Measurements from ENCODE around the gene MBOAT1.
"Not testable (repeated sequence)": the region's sequence is repeated elsewhere in the genome, so short reads cannot be mapped to it uniquely, and the experiment has no call there.

Gene MBOAT1

GRCh38 chr6:20202324-20202658 lies 10.0 kb downstream of the MBOAT1 start:
- DNase-seq: no peak

GRCh38 chr6:20200761-20201630 lies 11.3 kb downstream of the MBOAT1 start:
- DNase-seq: no peak

- no peak for DNase-seq
Observed at GRCh38 chr6:20198775-20199174, 13.5 kb downstream of the MBOAT1 start.

- no peak for DNase-seq
Observed at GRCh38 chr6:20198156-20198774, 14.0 kb downstream of the MBOAT1 start.

- DNase-seq: no peak
Observed at GRCh38 chr6:20197251-20197650, 15.0 kb downstream of the MBOAT1 start.

- no peak for DNase-seq
Observed at GRCh38 chr6:20192625-20193024, 19.6 kb downstream of the MBOAT1 start.

GRCh38 chr6:20191992-20192391 lies 20.3 kb downstream of the MBOAT1 start:
- no peak for DNase-seq

- DNase-seq: no peak
Observed at GRCh38 chr6:20188630-20189075, 23.6 kb downstream of the MBOAT1 start.

GRCh38 chr6:20186981-20187380 lies 25.3 kb downstream of the MBOAT1 start:
- no peak for DNase-seq

- DNase-seq: no peak
Observed at GRCh38 chr6:20183706-20184105, 28.6 kb downstream of the MBOAT1 start.

GRCh38 chr6:20182926-20183521 lies 29.2 kb downstream of the MBOAT1 start:
- DNase-seq: no peak

- DNase-seq: no peak
Observed at GRCh38 chr6:20182069-20182468, 30.2 kb downstream of the MBOAT1 start.

GRCh38 chr6:20180935-20181334 lies 31.3 kb downstream of the MBOAT1 start:
- DNase-seq: no peak

- not testable (repeated sequence) for DNase-seq
Observed at GRCh38 chr6:20179287-20180045, 32.8 kb downstream of the MBOAT1 start.

- no peak for DNase-seq
Observed at GRCh38 chr6:20178327-20178726, 33.9 kb downstream of the MBOAT1 start.

- no peak for DNase-seq
Observed at GRCh38 chr6:20175810-20176410, 36.4 kb downstream of the MBOAT1 start.

GRCh38 chr6:20173833-20174792 lies 38.2 kb downstream of the MBOAT1 start:
- DNase-seq: no peak

- DNase-seq: no peak
Observed at GRCh38 chr6:20172842-20173456, 39.3 kb downstream of the MBOAT1 start.

GRCh38 chr6:20170455-20171148 lies 41.7 kb downstream of the MBOAT1 start:
- DNase-seq: no peak

GRCh38 chr6:20169786-20170185 lies 42.5 kb downstream of the MBOAT1 start:
- DNase-seq: no peak

Measured in activated CD8-positive, alpha-beta memory T cell treated with anti-CD3 and anti-CD28 coated beads, Interleukin-2, amount 50 U/mL, for 4 hours (primary cell).